ENCODE data around the gene OSBPL10.
A peak's percentile ranks its signal among the peaks of the same experiment; 100 is the strongest.

Gene OSBPL10

GRCh38 chr3:31755926-31756658, 225.0 kb downstream of the OSBPL10 start:
- Mint-ChIP-seq H3K4me3 (no peak overlapping the region), H3K9me3 (peaks cover 21% of the 10 kb centered on the region), H3K27ac (peak overlapping the region; percentile 49), H3K4me1 (peaks cover 68% of the 10 kb centered on the region), H3K27me3 (ENCODE audit: low read depth, poor library complexity) (no peaks in the 10 kb centered on the region), H3K36me3 (ENCODE audit: low read depth) (peaks cover 8% of the 10 kb centered on the region)
- DNase-seq = no peak
- no peak for TF ChIP-seq CTCF (IDR thresholded peaks at IDR 0.05)

- H3K27ac Mint-ChIP-seq = no peak overlapping the region
- peaks cover 8% of the 10 kb centered on the region for H3K36me3 Mint-ChIP-seq (ENCODE audit: low read depth)
- H3K9me3 Mint-ChIP-seq = peaks cover 21% of the 10 kb centered on the region
- peaks cover 70% of the 10 kb centered on the region for H3K4me1 Mint-ChIP-seq
- no peak for DNase-seq
- no peak overlapping the region for H3K4me3 Mint-ChIP-seq
- TF ChIP-seq CTCF (IDR thresholded peaks at IDR 0.05) = no peak
- no peaks in the 10 kb centered on the region for H3K27me3 Mint-ChIP-seq (ENCODE audit: low read depth, poor library complexity)
These were observed 226.3 kb downstream of the OSBPL10 start for GRCh38 chr3:31754575-31755278.

- Mint-ChIP-seq H3K27me3 (ENCODE audit: low read depth, poor library complexity) (no peaks in the 10 kb centered on the region), H3K36me3 (ENCODE audit: low read depth) (no peaks in the 10 kb centered on the region), H3K9me3 (peaks cover 12% of the 10 kb centered on the region), H3K4me1 (peaks cover 68% of the 10 kb centered on the region), H3K27ac (no peak overlapping the region), H3K4me3 (no peak overlapping the region)
- DNase-seq = no peak
- no peak for TF ChIP-seq CTCF (IDR thresholded peaks at IDR 0.05)
These were observed 228.0 kb downstream of the OSBPL10 start for GRCh38 chr3:31753050-31753425.

- no peak overlapping the region for H3K4me3 Mint-ChIP-seq
- no peak for TF ChIP-seq CTCF (IDR thresholded peaks at IDR 0.05)
- H3K9me3 Mint-ChIP-seq = peaks cover 7% of the 10 kb centered on the region
- no peaks in the 10 kb centered on the region for H3K27me3 Mint-ChIP-seq (ENCODE audit: low read depth, poor library complexity)
- no peaks in the 10 kb centered on the region for H3K36me3 Mint-ChIP-seq (ENCODE audit: low read depth)
- H3K27ac Mint-ChIP-seq = no peak overlapping the region
- DNase-seq = no peak
- peaks cover 74% of the 10 kb centered on the region for H3K4me1 Mint-ChIP-seq
These were observed 228.6 kb downstream of the OSBPL10 start for GRCh38 chr3:31752305-31753049.

- peaks cover 2% of the 10 kb centered on the region for H3K27me3 Mint-ChIP-seq (ENCODE audit: low read depth, poor library complexity)
- H3K4me1 Mint-ChIP-seq = peaks cover 70% of the 10 kb centered on the region
- DNase-seq = no peak
These were observed 230.7 kb downstream of the OSBPL10 start for GRCh38 chr3:31750341-31750740.

More at GRCh38 chr3:31750341-31750740, 230.7 kb downstream of the OSBPL10 start:
- no peak for TF ChIP-seq CTCF (IDR thresholded peaks at IDR 0.05)
- no peak overlapping the region for H3K27ac Mint-ChIP-seq
- H3K36me3 Mint-ChIP-seq (ENCODE audit: low read depth) = no peaks in the 10 kb centered on the region
- H3K4me3 Mint-ChIP-seq = no peak overlapping the region
- H3K9me3 Mint-ChIP-seq = no peaks in the 10 kb centered on the region

Measured in nephron progenitor cell (in vitro differentiated cells).